Fibroblast of skin of back (primary cell): ENCODE measurements around the gene MIAT. TPM values are rescaled to one million over a fixed set of nuclear protein-coding genes. Genes with fewer than 3 reads are reported as not detected.
"Not testable (repeated sequence)": the region's sequence is repeated elsewhere in the genome, so short reads cannot be mapped to it uniquely, and the experiment has no call there.

ENCODE experiments used
- DNase-seq: peaks from one replicate; pipeline ENCODE4 v3.0.0-alpha.2; 2013
- polyA plus RNA-seq, 2 experiments: library from polyadenylated mRNA; unstranded; fragments of 120-200 nt; gene quantifications; one replicate each; pipeline ENCODE4 v1.2.1, GENCODE V29; 2013; ENCODE audit not compliant: insufficient read length in 2 of 2

The MIAT gene
- 0.06 TPM for polyA plus RNA-seq (2013, experiment 1 of 2; ENCODE audit: insufficient read length)
- polyA plus RNA-seq (2013, experiment 2 of 2; ENCODE audit: insufficient read length) = 0.11 TPM

DNA sequence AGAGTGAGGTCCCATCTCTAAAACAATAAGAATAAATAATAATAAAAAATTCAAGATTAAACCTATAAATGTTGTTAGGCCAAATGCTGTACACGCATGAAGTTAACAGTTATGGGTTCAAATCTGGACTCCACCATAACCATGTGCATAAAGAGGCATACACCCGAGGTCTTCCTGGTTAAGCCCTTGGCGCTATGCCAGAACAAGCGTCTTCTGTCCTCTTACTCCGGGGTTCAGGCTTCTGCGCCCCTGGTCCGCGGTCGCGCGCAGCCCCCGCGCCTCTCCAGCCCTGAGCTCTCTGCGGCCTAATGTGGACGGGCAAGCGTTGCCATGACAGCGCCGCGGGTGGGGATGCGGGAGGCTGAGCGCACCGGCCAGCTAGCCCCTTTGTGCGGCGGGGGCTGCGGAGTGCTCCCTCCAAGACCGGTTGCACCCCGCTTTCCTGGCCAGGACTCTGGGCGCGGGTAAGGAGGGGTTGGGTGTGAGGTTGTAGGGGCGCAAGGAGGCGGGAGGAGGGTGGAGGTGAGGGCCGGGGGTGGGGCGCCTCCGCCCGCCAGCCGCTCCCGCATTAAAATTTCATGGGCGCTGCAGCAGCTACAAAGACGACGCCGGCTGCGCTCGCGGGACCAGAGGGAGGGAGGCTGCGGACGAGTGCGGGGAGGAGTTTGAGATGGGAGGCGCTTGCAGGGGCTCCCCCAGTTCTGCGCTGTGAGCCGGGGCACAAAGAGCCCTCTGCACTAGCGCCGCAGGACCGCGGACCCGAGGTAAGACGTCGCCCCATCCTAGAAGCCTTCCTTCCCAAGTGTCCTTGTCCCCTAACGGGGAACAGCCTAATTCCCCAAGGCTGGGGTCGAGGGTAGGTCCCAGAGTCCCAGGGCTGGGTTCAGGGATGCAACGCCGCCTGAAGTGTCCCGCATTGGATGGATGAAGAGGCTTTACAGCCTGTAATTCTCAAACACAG lies at the start of gene MIAT:
MIAT (plus strand) TSS at position 698 of the 961 bp plus-strand sequence.
- no peak for DNase-seq

- DNase-seq = no peak
Measured at GRCh38 chr22:26608129-26608528, 49.3 kb upstream of the MIAT start.

GRCh38 chr22:26609287-26609686 lies 48.1 kb upstream of the MIAT start:
- no peak for DNase-seq

GRCh38 chr22:26610072-26610958 lies 47.1 kb upstream of the MIAT start:
- peak; percentile 94 for DNase-seq

- peak; percentile 31 for DNase-seq
Measured at GRCh38 chr22:26610996-26611395, 46.4 kb upstream of the MIAT start.

DNA sequence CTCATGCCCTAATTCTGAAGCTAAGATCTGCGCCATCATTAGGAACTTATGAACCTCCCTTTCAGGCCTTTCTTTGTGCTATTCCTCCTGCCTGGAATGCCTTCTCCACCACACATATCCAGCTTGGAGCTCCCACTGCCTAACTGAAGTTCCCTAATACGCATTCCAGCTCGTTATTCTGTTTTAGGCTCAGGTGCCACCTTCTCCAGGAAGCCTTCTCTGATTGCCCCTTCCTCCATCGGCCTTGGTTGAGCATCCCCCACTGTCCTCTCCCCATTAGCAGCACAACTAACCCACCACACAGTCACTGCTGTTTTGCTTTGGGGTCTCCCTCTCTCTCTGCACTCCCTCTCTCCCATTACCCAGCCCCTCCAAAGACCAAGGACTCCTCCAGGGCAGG lies 44.7 kb upstream of the MIAT start:
- no peak for DNase-seq

- DNase-seq = not testable (repeated sequence)
Measured at GRCh38 chr22:26613753-26614152, 43.6 kb upstream of the MIAT start.

DNA sequence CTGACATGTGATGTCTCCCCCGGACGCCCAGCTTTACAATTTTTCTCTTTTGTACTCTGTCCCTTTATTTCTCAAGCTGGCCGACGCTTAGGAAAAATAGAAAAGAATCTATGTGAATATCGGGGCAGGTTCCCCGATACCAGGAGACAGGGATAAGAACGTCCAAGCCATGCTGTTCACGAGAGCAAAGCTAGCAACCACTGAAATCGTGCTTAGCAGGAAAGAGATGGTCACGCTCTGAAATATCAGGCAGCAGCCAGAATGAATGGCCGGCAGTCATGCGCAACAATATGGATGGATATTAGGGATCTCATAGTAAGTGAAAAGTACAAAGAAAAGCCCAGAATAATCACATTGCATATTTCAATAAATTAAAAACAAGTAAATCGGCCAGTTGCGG lies 43.1 kb upstream of the MIAT start:
- DNase-seq = no peak

DNA sequence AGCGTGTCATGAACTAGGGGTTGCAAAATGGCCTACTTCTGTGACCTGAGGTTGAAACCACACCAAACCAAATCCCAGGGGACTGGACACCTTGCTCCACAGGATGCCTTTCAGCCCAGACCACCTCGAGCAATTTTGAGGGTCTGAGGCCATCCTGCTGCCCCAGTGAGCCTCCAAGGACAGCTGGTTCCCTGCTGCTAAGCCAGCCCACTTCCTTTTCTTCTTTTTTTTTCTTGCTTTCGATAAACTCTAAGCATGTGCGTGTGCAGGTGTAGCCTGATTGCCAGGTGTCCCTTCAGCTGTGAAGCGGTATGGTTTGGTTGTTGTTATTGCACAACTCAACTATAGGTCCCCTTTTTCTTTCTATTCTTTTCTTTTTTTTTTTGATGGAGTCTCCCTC lies 42.2 kb upstream of the MIAT start:
- DNase-seq = no peak

DNA sequence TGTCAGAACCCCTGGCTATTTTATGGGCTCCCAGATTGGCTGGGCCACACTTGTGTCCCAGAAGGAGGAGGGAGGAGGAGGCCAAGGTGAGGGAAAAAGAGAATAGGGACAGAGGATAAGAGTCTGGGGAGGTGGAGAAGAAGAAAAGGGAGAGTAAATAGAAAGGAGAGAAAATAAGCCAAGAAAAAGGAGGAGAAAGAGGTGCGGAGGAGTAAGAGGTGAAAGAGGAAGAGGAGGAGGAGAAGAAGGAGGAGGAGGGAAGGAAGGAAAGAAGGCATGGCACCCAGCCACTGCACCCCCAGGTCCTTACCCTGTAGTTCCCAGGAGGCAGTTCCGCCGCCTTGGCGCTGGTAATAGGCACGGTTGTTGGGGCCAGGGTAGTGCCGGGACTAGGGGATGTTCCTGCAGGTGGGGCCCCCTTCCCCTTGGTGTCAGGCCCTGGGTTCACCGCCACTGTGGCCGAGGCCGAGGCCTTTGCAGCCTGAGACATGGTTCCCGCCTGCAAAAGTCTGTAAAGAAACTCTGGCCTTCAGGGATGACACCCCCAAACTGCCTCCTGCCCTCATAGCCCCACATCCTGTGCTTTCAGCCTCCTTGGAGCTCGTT lies 41.5 kb upstream of the MIAT start:
- DNase-seq = no peak

DNA sequence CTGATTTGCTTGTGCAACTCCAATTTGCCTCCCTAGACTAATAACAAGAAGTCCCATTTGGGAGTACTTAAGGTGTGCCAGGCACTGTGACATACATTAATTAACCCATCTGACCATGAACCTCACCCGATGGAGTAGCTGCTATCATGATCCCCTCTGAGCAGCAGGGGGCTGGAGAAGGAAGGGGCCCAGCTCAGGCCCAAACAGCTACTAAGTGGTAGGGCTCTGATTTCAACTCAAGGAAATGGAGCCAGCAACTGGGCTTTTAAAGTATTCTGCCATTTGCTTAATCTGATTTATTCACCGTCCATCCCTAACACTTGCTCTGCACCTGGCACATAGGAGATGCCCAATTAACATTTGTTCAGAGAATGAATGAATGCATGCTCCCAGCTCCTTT lies 40.7 kb upstream of the MIAT start:
- DNase-seq = no peak

DNA sequence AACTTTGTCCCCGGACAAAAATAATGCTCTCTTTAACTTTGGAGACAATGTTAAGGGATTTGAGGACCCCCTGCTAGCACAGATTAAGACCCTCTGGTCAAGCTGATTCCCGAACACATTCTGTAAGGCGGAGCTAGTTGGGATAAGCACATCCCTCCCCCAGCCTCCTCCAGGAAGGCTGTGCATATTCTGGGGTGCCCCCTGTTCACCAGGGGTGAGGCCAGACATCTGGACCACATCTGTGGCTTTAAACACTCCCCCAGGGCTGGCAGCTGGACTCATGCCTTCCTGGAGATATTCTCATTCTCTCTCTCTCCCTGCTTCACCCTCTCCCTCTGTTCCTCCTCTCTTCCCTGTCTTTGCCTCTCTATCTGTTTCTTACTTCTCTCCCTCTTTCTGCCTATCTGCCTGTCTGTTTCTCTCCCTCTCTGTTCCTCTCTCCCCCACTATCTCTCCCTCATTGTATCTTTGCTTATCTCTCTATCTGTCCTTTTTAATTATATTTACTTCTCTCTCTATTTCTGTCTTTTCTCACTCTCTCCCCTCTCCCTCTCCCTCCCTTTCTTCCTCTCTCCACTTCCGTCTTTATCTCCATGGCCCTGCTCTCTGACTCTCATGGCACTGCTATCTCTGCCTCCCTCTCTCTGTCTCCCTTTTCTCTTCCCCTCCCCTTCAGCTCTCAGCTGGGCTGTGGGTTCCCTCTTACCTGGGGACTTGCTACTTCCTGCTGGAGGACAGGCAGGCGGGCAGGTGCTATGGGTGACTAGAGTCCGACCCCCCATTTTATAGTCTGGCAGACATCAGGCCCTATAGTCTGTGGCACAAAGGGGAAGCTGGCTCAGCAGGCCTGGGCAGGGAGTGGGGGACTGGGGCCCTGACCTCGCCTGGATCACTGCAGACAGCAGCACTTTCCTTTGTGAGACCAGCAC lies 39.9 kb upstream of the MIAT start, which contains the start of gene CRYBB1:
CRYBB1 (minus strand) TSS at position 757 of the 929 bp plus-strand sequence. CDS start 1,708 bp downstream, outside the sequence.
- DNase-seq = no peak

GRCh38 chr22:26618455-26618854 lies 38.9 kb upstream of the MIAT start:
- no peak for DNase-seq

DNA sequence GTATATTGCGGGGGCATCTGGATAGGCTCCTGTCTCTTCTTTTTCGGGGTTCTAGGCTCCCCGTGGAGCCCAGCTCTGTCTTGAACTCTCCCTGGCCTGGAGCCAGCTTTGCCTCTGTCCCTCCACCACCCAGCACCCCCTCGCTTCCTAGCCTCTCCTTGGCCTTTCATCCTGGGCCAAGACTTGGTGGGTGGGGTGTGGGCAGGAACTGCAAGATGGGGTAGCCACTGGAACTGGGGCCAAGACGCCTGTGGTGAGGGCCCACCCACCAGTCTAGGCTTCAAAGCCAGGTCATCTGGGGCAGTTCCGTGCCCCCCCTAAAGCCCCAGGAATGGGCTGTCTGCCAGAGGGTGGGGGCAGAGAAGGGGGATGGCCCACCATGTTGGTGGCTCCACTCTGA lies 37.9 kb upstream of the MIAT start:
- no peak for DNase-seq

DNA sequence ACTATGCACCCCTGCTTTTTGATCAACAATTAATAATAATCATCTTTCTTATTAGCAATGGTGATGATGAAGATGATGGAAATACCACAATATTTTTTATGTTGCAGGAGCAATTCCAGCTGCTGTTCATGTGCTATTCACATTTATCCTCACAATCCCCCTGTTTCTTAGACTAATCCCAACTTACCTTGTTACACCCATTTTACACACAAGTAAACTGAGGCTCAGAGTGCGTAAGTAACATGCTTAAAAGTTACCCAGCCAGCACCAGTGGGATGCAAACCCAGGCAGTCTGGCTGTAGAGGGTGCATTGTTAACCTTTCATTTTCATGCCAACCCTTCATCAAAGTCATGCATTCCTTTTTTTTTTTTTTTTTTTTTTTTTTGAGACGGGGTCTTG lies 37.2 kb upstream of the MIAT start:
- DNase-seq = no peak

GRCh38 chr22:26621663-26622062 lies 35.7 kb upstream of the MIAT start, which contains the start of gene CRYBA4:
TSS of gene CRYBA4 (plus strand) at chr22:26621963. CDS start at chr22:26622597, 634 bp downstream.
- DNase-seq = no peak

DNA sequence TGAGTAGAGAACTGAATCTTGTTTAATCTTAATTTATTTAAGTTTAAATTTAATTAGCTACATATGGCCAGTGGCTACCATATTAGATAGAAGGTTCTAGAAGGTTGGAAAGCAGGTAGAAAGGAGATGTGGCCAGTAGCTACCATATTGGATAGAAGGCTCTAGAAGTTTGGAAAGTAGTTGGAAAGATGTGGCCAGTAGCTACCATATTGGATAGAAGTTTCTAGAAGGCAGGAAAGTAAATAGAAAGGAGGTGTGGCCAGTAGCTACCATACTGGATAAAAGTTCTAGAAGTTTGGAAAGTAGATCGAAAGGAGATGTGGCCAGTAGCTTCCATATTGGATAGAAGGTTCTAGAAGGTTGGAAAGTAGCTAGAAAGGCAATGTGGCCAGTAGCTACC lies 33.4 kb upstream of the MIAT start:
- DNase-seq = no peak

GRCh38 chr22:26624803-26625202 lies 32.6 kb upstream of the MIAT start:
- no peak for DNase-seq

DNA sequence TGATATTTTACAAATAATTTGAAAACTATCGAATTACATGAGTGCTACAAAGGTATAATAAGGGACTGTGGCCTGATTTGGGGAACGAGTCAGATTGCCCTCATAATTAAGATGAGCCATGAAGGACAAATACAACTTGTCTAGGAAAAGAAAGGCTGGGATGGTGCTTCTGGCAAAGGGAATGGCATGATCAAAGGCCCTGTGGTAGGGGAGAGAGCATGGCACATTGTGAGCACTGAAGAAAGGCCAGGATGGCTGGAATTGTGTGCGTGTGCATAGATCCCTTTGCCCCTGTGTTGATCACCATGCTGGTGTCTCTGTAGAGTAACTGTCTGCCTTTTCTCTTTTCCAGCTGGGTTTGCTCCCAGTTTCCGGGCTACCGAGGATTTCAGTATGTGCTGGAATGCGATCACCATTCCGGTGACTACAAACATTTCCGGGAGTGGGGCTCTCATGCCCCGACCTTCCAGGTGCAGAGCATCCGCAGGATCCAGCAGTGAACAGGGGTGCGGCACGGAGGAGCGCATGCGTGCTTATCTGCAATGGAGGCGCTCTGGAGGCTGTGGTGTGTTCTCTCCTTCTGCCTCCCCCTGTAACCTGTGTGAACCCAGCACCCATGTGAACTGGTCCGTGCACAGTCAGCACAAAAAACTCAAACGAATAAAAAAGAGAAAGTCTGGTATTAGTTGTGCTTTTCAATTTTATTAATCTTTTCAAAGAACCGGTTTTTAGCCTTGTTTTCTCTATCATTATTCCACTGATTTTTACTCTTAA lies 27.2 kb upstream of the MIAT start:
- DNase-seq = no peak

DNA sequence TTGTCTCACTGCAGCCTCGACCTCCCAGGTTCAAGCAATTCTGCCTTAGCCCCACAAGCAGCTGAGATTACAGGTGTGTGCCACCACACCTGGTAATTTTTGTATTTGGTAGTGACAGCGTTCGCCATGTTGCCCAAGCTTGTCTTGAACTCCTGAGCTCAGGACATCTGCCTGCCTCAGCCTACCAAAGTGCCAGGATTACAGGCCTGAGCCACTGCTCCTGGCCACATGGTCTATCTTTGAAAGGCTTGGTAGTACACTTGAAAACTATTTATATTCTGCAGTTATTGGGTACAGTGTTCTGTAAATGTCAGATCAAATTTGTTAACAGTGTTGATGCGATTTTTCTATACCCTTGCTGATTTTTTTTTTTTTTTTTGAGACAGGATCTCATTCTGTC lies 26.1 kb upstream of the MIAT start:
- no peak for DNase-seq
